Measurements from ENCODE around the gene FAM107A.

FAM107A gene

GRCh38 chr3:58577269-58577821, at the start of gene FAM107A:
Gene FAM107A, minus strand, starts transcription at chr3:58577391. Its CDS starts 7,531 bp downstream, at chr3:58569860.
- no peak for DNase-seq (ENCODE audit: low spot score)

GRCh38 chr3:58625196-58625824, 48.1 kb upstream of the FAM107A start:
- no peak for DNase-seq (ENCODE audit: low spot score)

GRCh38 chr3:58624550-58624949, 47.4 kb upstream of the FAM107A start:
- no peak for DNase-seq (ENCODE audit: low spot score)

GRCh38 chr3:58623961-58624360, 46.8 kb upstream of the FAM107A start:
- DNase-seq (ENCODE audit: low spot score), result no peak

GRCh38 chr3:58623478-58623877, 46.3 kb upstream of the FAM107A start:
- no peak for DNase-seq (ENCODE audit: low spot score)

- no peak for DNase-seq (ENCODE audit: low spot score)
These were observed 45.7 kb upstream of the FAM107A start for GRCh38 chr3:58622892-58623291.

GRCh38 chr3:58622436-58622835, 45.2 kb upstream of the FAM107A start:
- DNase-seq (ENCODE audit: low spot score), result no peak

- no peak for DNase-seq (ENCODE audit: low spot score)
These were observed 44.1 kb upstream of the FAM107A start for GRCh38 chr3:58621086-58621830.

GRCh38 chr3:58620421-58620820, 43.2 kb upstream of the FAM107A start:
- DNase-seq (ENCODE audit: low spot score), result no peak

- no peak for DNase-seq (ENCODE audit: low spot score)
These were observed 40.2 kb upstream of the FAM107A start for GRCh38 chr3:58617338-58617761.

- no peak for DNase-seq (ENCODE audit: low spot score)
These were observed 36.3 kb upstream of the FAM107A start for GRCh38 chr3:58613236-58614132.

- DNase-seq (ENCODE audit: low spot score), result no peak
These were observed 35.6 kb upstream of the FAM107A start for GRCh38 chr3:58612830-58613229.

- DNase-seq (ENCODE audit: low spot score), result peak; percentile 40
These were observed 32.8 kb upstream of the FAM107A start for GRCh38 chr3:58609990-58610389.

GRCh38 chr3:58608648-58609047, 31.5 kb upstream of the FAM107A start:
- no peak for DNase-seq (ENCODE audit: low spot score)

- no peak for DNase-seq (ENCODE audit: low spot score)
These were observed 30.6 kb upstream of the FAM107A start for GRCh38 chr3:58607816-58608215.

GRCh38 chr3:58606693-58607092, 29.5 kb upstream of the FAM107A start:
- no peak for DNase-seq (ENCODE audit: low spot score)

- DNase-seq (ENCODE audit: low spot score), result no peak
These were observed 26.8 kb upstream of the FAM107A start for GRCh38 chr3:58604031-58604430.

GRCh38 chr3:58603606-58604005, 26.4 kb upstream of the FAM107A start:
- no peak for DNase-seq (ENCODE audit: low spot score)

- DNase-seq (ENCODE audit: low spot score), result no peak
These were observed 20.6 kb upstream of the FAM107A start for GRCh38 chr3:58597770-58598310.

GRCh38 chr3:58596834-58597518, 19.8 kb upstream of the FAM107A start:
- no peak for DNase-seq (ENCODE audit: low spot score)

- no peak for DNase-seq (ENCODE audit: low spot score)
These were observed 16.9 kb upstream of the FAM107A start for GRCh38 chr3:58594117-58594516.

All from RKO (cell line).